Measurements from ENCODE around the gene FAM83G.

GRCh38 chr17:18977021-18977420 lies 27.5 kb downstream of the FAM83G start:
- TF ChIP-seq CTCF (IDR thresholded peaks at IDR 0.05; ENCODE audit: low read depth, low read length, poor library complexity, severe bottlenecking) (no peak), EZH2phosphoT487 (IDR thresholded peaks at IDR 0.05; ENCODE audit: borderline replicate concordance, low read length) (no peak)

All from DOHH2 (cell line).